HepG2 (cell line): ENCODE measurements around the gene TULP4. TPM values are rescaled to one million over a fixed set of nuclear protein-coding genes. Genes with fewer than 3 reads are reported as not detected.

Experiments used
- CHD2 ChIP-seq: IDR thresholded peaks from 2 replicates; pipeline ENCODE4 v1.6.1; 2011; ENCODE audit warnings: low read depth, low read length, improper control_type of control experiment
- FOSL1 ChIP-seq: sonication (generic); formaldehyde crosslinking; IDR thresholded peaks from 2 replicates; pipeline ENCODE4 v1.9.0; 2021; ENCODE audit warnings: missing genetic modification reagents, borderline replicate concordance
- KAT7 ChIP-seq: IDR thresholded peaks from 2 replicates; pipeline ENCODE4 v1.6.1; 2018; ENCODE audit warnings: borderline replicate concordance, missing compliant biosample characterization
- POLR2A ChIP-seq, 2 experiments: IDR thresholded peaks; 2 replicates each; pipeline ENCODE4 v1.6.1; 2011; ENCODE audit warnings: low read depth in 2 of 2, low read length in 2 of 2, mild to moderate bottlenecking in 1 of 2, moderate library complexity in 1 of 2; ENCODE audit not compliant: insufficient read depth in 1 of 2
- PRPF4 ChIP-seq: fragments of 200-400 bp; formaldehyde crosslinking; IDR thresholded peaks from 2 replicates; pipeline ENCODE4 v1.6.1; 2016; ENCODE audit warnings: low read length, low read depth; ENCODE audit not compliant: poor library complexity, severe bottlenecking
- SPEN ChIP-seq: sonication (generic); formaldehyde crosslinking; IDR thresholded peaks from 2 replicates; pipeline ENCODE4 v1.5.1; 2020; ENCODE audit warnings: low read depth, mild to moderate bottlenecking, missing genetic modification reagents
- SSRP1 ChIP-seq: IDR thresholded peaks from 2 replicates; pipeline ENCODE4 v1.6.1; 2016; ENCODE audit warnings: control low read depth
- ZNF124 ChIP-seq: sonication (generic); formaldehyde crosslinking; IDR thresholded peaks from 2 replicates; pipeline ENCODE4 v1.4.0; 2020; ENCODE audit warnings: missing genetic modification reagents
- ZNF256 ChIP-seq: sonication (generic); formaldehyde crosslinking; conservative IDR thresholded peaks from 2 replicates; pipeline ENCODE4 v1.4.0; 2020; ENCODE audit warnings: missing genetic modification reagents
- ZNF33A ChIP-seq: sonication (generic); formaldehyde crosslinking; IDR thresholded peaks from 2 replicates; pipeline ENCODE4 v1.5.1; 2020; ENCODE audit warnings: missing genetic modification reagents, mild to moderate bottlenecking, moderate library complexity, borderline replicate concordance
- ZNF367 ChIP-seq: sonication (generic); formaldehyde crosslinking; IDR thresholded peaks from 2 replicates; pipeline ENCODE4 v1.4.0; 2020; ENCODE audit warnings: missing genetic modification reagents, borderline replicate concordance
- ZSCAN9 ChIP-seq: IDR thresholded peaks from 2 replicates; pipeline ENCODE4 v1.6.1; 2016; ENCODE audit warnings: borderline replicate concordance
- polyA plus RNA-seq, 8 experiments: library from polyadenylated mRNA; depleted of rRNA in 3 of 8; stranded (reverse) in 7 of 8; unstranded in 1 of 8; fragments of >200 nt; fragmentation: Illumina TruSeq in 4 of 8; extraction: Trizol in 4 of 8; gene quantifications; 2 replicates each; pipeline versions ENCODE4 v1.2.1 to v1.2.3, GENCODE V29; 2011 to 2016; ENCODE audit warnings: low read depth in 4 of 8, missing spikeins in 1 of 8, mixed read lengths in 1 of 8; ENCODE audit not compliant: insufficient read depth in 1 of 8
- total RNA-seq, 5 experiments: library from RNA; depleted of rRNA; stranded (reverse); fragments of >200 nt; fragmentation: Illumina TruSeq; extraction: Trizol; gene quantifications; 2 replicates each; pipeline ENCODE4 v1.2.3, GENCODE V29; 2016; ENCODE audit warnings: low read depth in 1 of 5
- TF ChIP-seq, protein P1 (sequence below): sonication (generic); formaldehyde crosslinking; IDR thresholded peaks from 2 replicates; pipeline ENCODE4 v1.5.0; 2020; ENCODE audit warnings: mild to moderate bottlenecking, missing genetic modification reagents, borderline replicate concordance
- TF ChIP-seq, protein P2 (sequence below): sonication (generic); formaldehyde crosslinking; IDR thresholded peaks from 2 replicates; pipeline ENCODE4 v1.9.0; 2021; ENCODE audit warnings: missing genetic modification reagents, borderline replicate concordance

Gene TULP4
- total and polyA plus RNA-seq, 2 of the 13 experiments (the other 11 are each of a cell fraction or from before 2014, with no cell fraction given) = 21.1 to 122 TPM

DNA sequence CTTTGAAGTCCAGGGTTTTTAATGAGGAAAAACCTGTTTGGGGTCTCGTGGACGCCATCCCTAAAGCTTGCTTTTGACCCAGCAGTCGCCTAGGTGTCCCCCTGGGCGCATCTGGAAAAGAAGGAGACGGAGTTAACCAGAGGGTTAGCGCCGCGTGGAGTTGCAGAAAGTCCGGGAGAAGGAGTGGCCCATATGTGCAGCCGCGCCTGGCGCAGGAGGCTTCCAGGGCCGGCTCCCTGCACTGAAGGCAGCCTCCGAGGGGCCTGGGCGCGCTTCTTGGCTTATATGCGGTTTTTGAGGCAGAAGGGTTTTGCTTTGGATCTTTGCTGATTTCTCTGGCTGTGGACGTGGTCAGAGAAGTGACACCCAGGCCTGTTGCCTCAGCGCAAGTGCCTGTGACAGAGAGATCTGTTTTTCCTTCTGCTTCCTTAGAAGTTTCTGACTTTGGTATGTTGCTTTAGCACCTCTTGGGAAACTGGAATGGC, 248.6 kb downstream of the TULP4 start (continued):
- TF ChIP-seq, protein P1, sequence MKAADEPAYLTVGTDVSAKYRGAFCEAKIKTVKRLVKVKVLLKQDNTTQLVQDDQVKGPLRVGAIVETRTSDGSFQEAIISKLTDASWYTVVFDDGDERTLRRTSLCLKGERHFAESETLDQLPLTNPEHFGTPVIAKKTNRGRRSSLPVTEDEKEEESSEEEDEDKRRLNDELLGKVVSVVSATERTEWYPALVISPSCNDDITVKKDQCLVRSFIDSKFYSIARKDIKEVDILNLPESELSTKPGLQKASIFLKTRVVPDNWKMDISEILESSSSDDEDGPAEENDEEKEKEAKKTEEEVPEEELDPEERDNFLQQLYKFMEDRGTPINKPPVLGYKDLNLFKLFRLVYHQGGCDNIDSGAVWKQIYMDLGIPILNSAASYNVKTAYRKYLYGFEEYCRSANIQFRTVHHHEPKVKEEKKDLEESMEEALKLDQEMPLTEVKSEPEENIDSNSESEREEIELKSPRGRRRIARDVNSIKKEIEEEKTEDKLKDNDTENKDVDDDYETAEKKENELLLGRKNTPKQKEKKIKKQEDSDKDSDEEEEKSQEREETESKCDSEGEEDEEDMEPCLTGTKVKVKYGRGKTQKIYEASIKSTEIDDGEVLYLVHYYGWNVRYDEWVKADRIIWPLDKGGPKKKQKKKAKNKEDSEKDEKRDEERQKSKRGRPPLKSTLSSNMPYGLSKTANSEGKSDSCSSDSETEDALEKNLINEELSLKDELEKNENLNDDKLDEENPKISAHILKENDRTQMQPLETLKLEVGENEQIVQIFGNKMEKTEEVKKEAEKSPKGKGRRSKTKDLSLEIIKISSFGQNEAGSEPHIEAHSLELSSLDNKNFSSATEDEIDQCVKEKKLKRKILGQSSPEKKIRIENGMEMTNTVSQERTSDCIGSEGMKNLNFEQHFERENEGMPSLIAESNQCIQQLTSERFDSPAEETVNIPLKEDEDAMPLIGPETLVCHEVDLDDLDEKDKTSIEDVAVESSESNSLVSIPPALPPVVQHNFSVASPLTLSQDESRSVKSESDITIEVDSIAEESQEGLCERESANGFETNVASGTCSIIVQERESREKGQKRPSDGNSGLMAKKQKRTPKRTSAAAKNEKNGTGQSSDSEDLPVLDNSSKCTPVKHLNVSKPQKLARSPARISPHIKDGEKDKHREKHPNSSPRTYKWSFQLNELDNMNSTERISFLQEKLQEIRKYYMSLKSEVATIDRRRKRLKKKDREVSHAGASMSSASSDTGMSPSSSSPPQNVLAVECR (CRISPR knock-in tag) = peak; percentile 5; the same call in 1 of the 2 replicates
- TF ChIP-seq ZNF256 (0 out of 2 replicates have a peak, but pooled peaks have one; percentile 8), ZNF367 (CRISPR knock-in tag) (0 out of 2 replicates have a peak, but pooled peaks have one; percentile 39), FOSL1 (peak; percentile 8; the same call in 1 of the 2 replicates), ZSCAN9 (CRISPR knock-in tag) (0 out of 2 replicates have a peak, but pooled peaks have one; percentile 27), ZNF124 (CRISPR knock-in tag) (peak; percentile 51; the same call in 1 of the 2 replicates), SSRP1 (CRISPR knock-in tag) (0 out of 2 replicates have a peak, but pooled peaks have one; percentile 52), ZNF33A (CRISPR knock-in tag) (0 out of 2 replicates have a peak, but pooled peaks have one; percentile 42), CHD2 (no peak), PRPF4 (no peak), SPEN (CRISPR knock-in tag) (0 out of 2 replicates have a peak, but pooled peaks have one; percentile 2), POLR2A (IDR thresholded peaks at IDR 0.05; ENCODE audit: insufficient read depth in 1 of 2, low read depth in 2 of 2, low read length in 2 of 2) (peak in 1 of 2 experiments; percentile 53; a peak in 2 of 4 replicates), KAT7 (CRISPR knock-in tag) (peak; percentile 70; the same call in 1 of the 2 replicates)
- TF ChIP-seq, protein P2, sequence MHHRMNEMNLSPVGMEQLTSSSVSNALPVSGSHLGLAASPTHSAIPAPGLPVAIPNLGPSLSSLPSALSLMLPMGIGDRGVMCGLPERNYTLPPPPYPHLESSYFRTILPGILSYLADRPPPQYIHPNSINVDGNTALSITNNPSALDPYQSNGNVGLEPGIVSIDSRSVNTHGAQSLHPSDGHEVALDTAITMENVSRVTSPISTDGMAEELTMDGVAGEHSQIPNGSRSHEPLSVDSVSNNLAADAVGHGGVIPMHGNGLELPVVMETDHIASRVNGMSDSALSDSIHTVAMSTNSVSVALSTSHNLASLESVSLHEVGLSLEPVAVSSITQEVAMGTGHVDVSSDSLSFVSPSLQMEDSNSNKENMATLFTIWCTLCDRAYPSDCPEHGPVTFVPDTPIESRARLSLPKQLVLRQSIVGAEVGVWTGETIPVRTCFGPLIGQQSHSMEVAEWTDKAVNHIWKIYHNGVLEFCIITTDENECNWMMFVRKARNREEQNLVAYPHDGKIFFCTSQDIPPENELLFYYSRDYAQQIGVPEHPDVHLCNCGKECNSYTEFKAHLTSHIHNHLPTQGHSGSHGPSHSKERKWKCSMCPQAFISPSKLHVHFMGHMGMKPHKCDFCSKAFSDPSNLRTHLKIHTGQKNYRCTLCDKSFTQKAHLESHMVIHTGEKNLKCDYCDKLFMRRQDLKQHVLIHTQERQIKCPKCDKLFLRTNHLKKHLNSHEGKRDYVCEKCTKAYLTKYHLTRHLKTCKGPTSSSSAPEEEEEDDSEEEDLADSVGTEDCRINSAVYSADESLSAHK = 0 out of 2 replicates have a peak, but pooled peaks have one; percentile 4
